ENCODE data around the gene SIX5. TPM values are rescaled to one million over a fixed set of nuclear protein-coding genes. Genes with fewer than 3 reads are reported as not detected.

The SIX5 gene
- total RNA-seq, 2 experiments from 2014 or later: 9.4 to 15.2 TPM

- no TSS peak for BruUV-seq (replicated peaks)
- no peaks in the 10 kb centered on the region for H3K36me3 ChIP-seq (ENCODE audit: insufficient read depth, low read length)
- H3K27ac ChIP-seq (ENCODE audit: low read depth, low read length, poor library complexity, severe bottlenecking): peak overlapping the region; percentile 61
- ChIA-PET CTCF (ENCODE audit: unreplicated experiment) (interaction anchor here (1.3 kb wide), 1 partner anchor 31 kb away, joined by 5 read pairs; no protein-coding TSS in a partner anchor), POLR2A (interaction anchor here (0.5 to 1.1 kb wide), 3 partner anchors 33 to 127 kb away, joined by 3 to 4 read pairs (median 3); no protein-coding TSS in a partner anchor)
- TF ChIP-seq, protein P1, sequence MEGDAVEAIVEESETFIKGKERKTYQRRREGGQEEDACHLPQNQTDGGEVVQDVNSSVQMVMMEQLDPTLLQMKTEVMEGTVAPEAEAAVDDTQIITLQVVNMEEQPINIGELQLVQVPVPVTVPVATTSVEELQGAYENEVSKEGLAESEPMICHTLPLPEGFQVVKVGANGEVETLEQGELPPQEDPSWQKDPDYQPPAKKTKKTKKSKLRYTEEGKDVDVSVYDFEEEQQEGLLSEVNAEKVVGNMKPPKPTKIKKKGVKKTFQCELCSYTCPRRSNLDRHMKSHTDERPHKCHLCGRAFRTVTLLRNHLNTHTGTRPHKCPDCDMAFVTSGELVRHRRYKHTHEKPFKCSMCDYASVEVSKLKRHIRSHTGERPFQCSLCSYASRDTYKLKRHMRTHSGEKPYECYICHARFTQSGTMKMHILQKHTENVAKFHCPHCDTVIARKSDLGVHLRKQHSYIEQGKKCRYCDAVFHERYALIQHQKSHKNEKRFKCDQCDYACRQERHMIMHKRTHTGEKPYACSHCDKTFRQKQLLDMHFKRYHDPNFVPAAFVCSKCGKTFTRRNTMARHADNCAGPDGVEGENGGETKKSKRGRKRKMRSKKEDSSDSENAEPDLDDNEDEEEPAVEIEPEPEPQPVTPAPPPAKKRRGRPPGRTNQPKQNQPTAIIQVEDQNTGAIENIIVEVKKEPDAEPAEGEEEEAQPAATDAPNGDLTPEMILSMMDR (conservative IDR thresholded peaks at IDR 0.05; ENCODE audit: low read length): no peak
- no peaks in the 10 kb centered on the region for H4K20me1 ChIP-seq (ENCODE audit: insufficient read depth, low read length)
- no peaks in the 10 kb centered on the region for H3K79me2 ChIP-seq (ENCODE audit: insufficient read depth, low read depth, low read length)
- H3K4me3 ChIP-seq (ENCODE audit: low read depth, low read length, poor library complexity, severe bottlenecking): peak overlapping the region; percentile 93
- DNase-seq (ENCODE audit: low spot score): peak; percentile 64
- H2AFZ ChIP-seq (ENCODE audit: low read length): peak overlapping the region; percentile 87
- intact Hi-C loops (cut with micrococcal nuclease; ENCODE audit: unreplicated experiment): no loop called here
- H3K4me1 ChIP-seq (ENCODE audit: insufficient read depth, low read length, poor library complexity, severe bottlenecking): peaks cover 32% of the 10 kb centered on the region
- no peaks in the 10 kb centered on the region for H3K9me2 ChIP-seq (ENCODE audit: insufficient read depth, low read length)
- H3K4me2 ChIP-seq (ENCODE audit: low read length): peak overlapping the region; percentile 100
- no peaks in the 10 kb centered on the region for H3K9me3 ChIP-seq (ENCODE audit: low read length)
Measured at GRCh38 chr19:45768655-45768983, 433 bp downstream of the SIX5 start.

GRCh38 chr19:45767881-45768654, 984 bp downstream of the SIX5 start:
- ChIA-PET POLR2A (no interaction called here), CTCF (ENCODE audit: unreplicated experiment) (no interaction called here)
- Histone ChIP-seq H3K4me1 (ENCODE audit: insufficient read depth, low read length, poor library complexity, severe bottlenecking) (peaks cover 26% of the 10 kb centered on the region), H3K4me3 (ENCODE audit: low read depth, low read length, poor library complexity, severe bottlenecking) (peak overlapping the region; percentile 93), H3K9me2 (ENCODE audit: insufficient read depth, low read length) (no peaks in the 10 kb centered on the region), H3K36me3 (ENCODE audit: insufficient read depth, low read length) (no peaks in the 10 kb centered on the region), H3K79me2 (ENCODE audit: insufficient read depth, low read depth, low read length) (no peaks in the 10 kb centered on the region), H4K20me1 (ENCODE audit: insufficient read depth, low read length) (no peaks in the 10 kb centered on the region), H2AFZ (ENCODE audit: low read length) (peak overlapping the region; percentile 87), H3K4me2 (ENCODE audit: low read length) (peak overlapping the region; percentile 100), H3K9me3 (ENCODE audit: low read length) (no peaks in the 10 kb centered on the region), H3K27ac (ENCODE audit: low read depth, low read length, poor library complexity, severe bottlenecking) (no peak overlapping the region)
- BruUV-seq (replicated peaks): no TSS peak
- DNase-seq (ENCODE audit: low spot score): peak; percentile 21
- TF ChIP-seq EZH2phosphoT487 (IDR thresholded peaks at IDR 0.05; ENCODE audit: borderline replicate concordance, low read depth, low read length): no peak
- TF ChIP-seq, protein P1 (conservative IDR thresholded peaks at IDR 0.05; ENCODE audit: low read length): no peak
- intact Hi-C loops (cut with micrococcal nuclease; ENCODE audit: unreplicated experiment): no loop called here

GRCh38 chr19:45767410-45767880, 1.6 kb downstream of the SIX5 start:
- Histone ChIP-seq H3K4me1 (ENCODE audit: insufficient read depth, low read length, poor library complexity, severe bottlenecking) (peaks cover 20% of the 10 kb centered on the region), H3K9me2 (ENCODE audit: insufficient read depth, low read length) (no peaks in the 10 kb centered on the region), H3K79me2 (ENCODE audit: insufficient read depth, low read depth, low read length) (no peaks in the 10 kb centered on the region), H2AFZ (ENCODE audit: low read length) (no peak overlapping the region), H3K36me3 (ENCODE audit: insufficient read depth, low read length) (no peaks in the 10 kb centered on the region), H3K4me3 (ENCODE audit: low read depth, low read length, poor library complexity, severe bottlenecking) (no peak overlapping the region), H3K27ac (ENCODE audit: low read depth, low read length, poor library complexity, severe bottlenecking) (no peak overlapping the region), H3K9me3 (ENCODE audit: low read length) (no peaks in the 10 kb centered on the region), H4K20me1 (ENCODE audit: insufficient read depth, low read length) (no peaks in the 10 kb centered on the region), H3K4me2 (ENCODE audit: low read length) (peak overlapping the region; percentile 100; the same call in 1 of the 2 replicates)
- TF ChIP-seq EZH2phosphoT487 (IDR thresholded peaks at IDR 0.05; ENCODE audit: borderline replicate concordance, low read depth, low read length): no peak
- no TSS peak for BruUV-seq (replicated peaks)
- POLR2A ChIA-PET: no interaction called here
- CTCF ChIA-PET (ENCODE audit: unreplicated experiment): no interaction called here
- DNase-seq (ENCODE audit: low spot score): no peak
- intact Hi-C loops (cut with micrococcal nuclease; ENCODE audit: unreplicated experiment): no loop called here
